Measurements from ENCODE around the gene TCFL5. TPM values are rescaled to one million over a fixed set of nuclear protein-coding genes. Genes with fewer than 3 reads are reported as not detected.

Gene TCFL5
- total RNA-seq, 1 experiment from 2014 or later: 10.8 TPM

- Mint-ChIP-seq H3K4me1 (ENCODE audit: insufficient read depth, unreplicated experiment) (peaks cover 17% of the 10 kb centered on the region), H3K27ac (ENCODE audit: low read depth, unreplicated experiment) (no peak overlapping the region), H3K27me3 (ENCODE audit: insufficient read depth, unreplicated experiment) (no peaks in the 10 kb centered on the region), H3K4me3 (ENCODE audit: unreplicated experiment) (peak overlapping the region; percentile 76), H3K36me3 (ENCODE audit: insufficient read depth, unreplicated experiment) (peaks cover 17% of the 10 kb centered on the region), H3K9me3 (ENCODE audit: unreplicated experiment) (no peaks in the 10 kb centered on the region)
- ChIA-PET POLR2A (interaction anchor here (0.8 to 4.2 kb wide), 30 partner anchors 10 to 432 kb away, joined by 3 to 44 read pairs (median 6); partner anchors contain the start of genes DIDO1, GID8, OGFR and RPS21), CTCF (interaction anchor here (0.7 to 7.8 kb wide), 6 partner anchors 9 to 92 kb away, joined by 3 to 85 read pairs (median 4); no protein-coding TSS in a partner anchor)
- DNase-seq (ENCODE audit: unreplicated experiment): peak; percentile 57
- intact Hi-C loops (cut with micrococcal nuclease): loop anchor here (2.0 kb wide), 1 partner anchor 492 kb away; the partner anchor contains the start of gene ADRM1
- no TSS peak for BruUV-seq (replicated peaks)
- TF ChIP-seq, protein P1, sequence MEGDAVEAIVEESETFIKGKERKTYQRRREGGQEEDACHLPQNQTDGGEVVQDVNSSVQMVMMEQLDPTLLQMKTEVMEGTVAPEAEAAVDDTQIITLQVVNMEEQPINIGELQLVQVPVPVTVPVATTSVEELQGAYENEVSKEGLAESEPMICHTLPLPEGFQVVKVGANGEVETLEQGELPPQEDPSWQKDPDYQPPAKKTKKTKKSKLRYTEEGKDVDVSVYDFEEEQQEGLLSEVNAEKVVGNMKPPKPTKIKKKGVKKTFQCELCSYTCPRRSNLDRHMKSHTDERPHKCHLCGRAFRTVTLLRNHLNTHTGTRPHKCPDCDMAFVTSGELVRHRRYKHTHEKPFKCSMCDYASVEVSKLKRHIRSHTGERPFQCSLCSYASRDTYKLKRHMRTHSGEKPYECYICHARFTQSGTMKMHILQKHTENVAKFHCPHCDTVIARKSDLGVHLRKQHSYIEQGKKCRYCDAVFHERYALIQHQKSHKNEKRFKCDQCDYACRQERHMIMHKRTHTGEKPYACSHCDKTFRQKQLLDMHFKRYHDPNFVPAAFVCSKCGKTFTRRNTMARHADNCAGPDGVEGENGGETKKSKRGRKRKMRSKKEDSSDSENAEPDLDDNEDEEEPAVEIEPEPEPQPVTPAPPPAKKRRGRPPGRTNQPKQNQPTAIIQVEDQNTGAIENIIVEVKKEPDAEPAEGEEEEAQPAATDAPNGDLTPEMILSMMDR (IDR thresholded peaks at IDR 0.05; ENCODE audit: unreplicated experiment): no peak
Measured at GRCh38 chr20:62795023-62795761, 66.4 kb downstream of the TCFL5 start.

- TF ChIP-seq, protein P1 (IDR thresholded peaks at IDR 0.05; ENCODE audit: unreplicated experiment): no peak
- peaks cover 11% of the 10 kb centered on the region for H3K36me3 Mint-ChIP-seq (ENCODE audit: insufficient read depth, unreplicated experiment)
- H3K4me3 Mint-ChIP-seq (ENCODE audit: unreplicated experiment): peak overlapping the region; percentile 76
- no peaks in the 10 kb centered on the region for H3K9me3 Mint-ChIP-seq (ENCODE audit: unreplicated experiment)
- intact Hi-C loops (cut with micrococcal nuclease): loop anchor here (2.0 kb wide), 1 partner anchor 491 kb away; the partner anchor contains the start of gene ADRM1
- peaks cover 17% of the 10 kb centered on the region for H3K4me1 Mint-ChIP-seq (ENCODE audit: insufficient read depth, unreplicated experiment)
- DNase-seq (ENCODE audit: unreplicated experiment): peak; percentile 94
- no peaks in the 10 kb centered on the region for H3K27me3 Mint-ChIP-seq (ENCODE audit: insufficient read depth, unreplicated experiment)
- peak overlapping the region; percentile 87 for H3K27ac Mint-ChIP-seq (ENCODE audit: low read depth, unreplicated experiment)
- BruUV-seq (replicated peaks): no TSS peak
- POLR2A ChIA-PET: interaction anchor here (0.7 to 4.2 kb wide), 33 partner anchors 11 to 728 kb away, joined by 3 to 44 read pairs (median 5); partner anchors contain the start of genes DIDO1, GID8, OGFR and RPS21
- CTCF ChIA-PET: interaction anchor here (0.6 to 7.8 kb wide), 10 partner anchors 10 to 479 kb away, joined by 3 to 85 read pairs (median 4); no protein-coding TSS in a partner anchor
Measured at GRCh38 chr20:62794007-62794724, 67.5 kb downstream of the TCFL5 start.

- H3K4me3 Mint-ChIP-seq (ENCODE audit: unreplicated experiment): peak overlapping the region; percentile 76
- TF ChIP-seq, protein P1 (IDR thresholded peaks at IDR 0.05; ENCODE audit: unreplicated experiment): no peak
- CTCF ChIA-PET: interaction anchor here (1.0 to 7.8 kb wide), 5 partner anchors 14 to 403 kb away, joined by 3 to 85 read pairs (median 5); no protein-coding TSS in a partner anchor
- POLR2A ChIA-PET: interaction anchor here (0.7 to 4.2 kb wide), 20 partner anchors 12 to 727 kb away, joined by 3 to 44 read pairs (median 6); partner anchors contain the start of genes DIDO1, GID8, OGFR and RPS21
- H3K4me1 Mint-ChIP-seq (ENCODE audit: insufficient read depth, unreplicated experiment): peaks cover 17% of the 10 kb centered on the region
- intact Hi-C loops (cut with micrococcal nuclease): loop anchor here (2.0 kb wide), 1 partner anchor 491 kb away; the partner anchor contains the start of gene ADRM1
- H3K9me3 Mint-ChIP-seq (ENCODE audit: unreplicated experiment): no peaks in the 10 kb centered on the region
- no peaks in the 10 kb centered on the region for H3K27me3 Mint-ChIP-seq (ENCODE audit: insufficient read depth, unreplicated experiment)
- H3K36me3 Mint-ChIP-seq (ENCODE audit: insufficient read depth, unreplicated experiment): peaks cover 6% of the 10 kb centered on the region
- BruUV-seq (replicated peaks): no TSS peak
- no peak for DNase-seq (ENCODE audit: unreplicated experiment)
- H3K27ac Mint-ChIP-seq (ENCODE audit: low read depth, unreplicated experiment): peak overlapping the region; percentile 87
Measured at GRCh38 chr20:62793757-62794006, 67.9 kb downstream of the TCFL5 start.

Data from MCF 10A (cell line).